Endothelial cell (in vitro differentiated cells): ENCODE data around the gene MCOLN2. TPM values are rescaled to one million over a fixed set of nuclear protein-coding genes. Genes with fewer than 3 reads are reported as not detected.

Source experiments
- DNase-seq: peaks from one replicate; pipeline ENCODE4 v3.0.0; 2021; ENCODE audit warnings: low spot score
- H3K27ac Mint-ChIP-seq: one replicate; pipeline ENCODE4 v1.8.0; 2021; ENCODE audit warnings: mixed read lengths, inconsistent platforms; ENCODE audit not compliant: unreplicated experiment
- H3K27me3 Mint-ChIP-seq: one replicate; pipeline ENCODE4 v1.8.0; 2021; ENCODE audit warnings: mild to moderate bottlenecking, moderate library complexity, mixed read lengths, inconsistent platforms; ENCODE audit not compliant: unreplicated experiment
- H3K36me3 Mint-ChIP-seq: one replicate; pipeline ENCODE4 v1.8.0; 2021; ENCODE audit warnings: mild to moderate bottlenecking, low read depth, mixed read lengths, inconsistent platforms; ENCODE audit not compliant: unreplicated experiment
- H3K4me1 Mint-ChIP-seq: one replicate; pipeline ENCODE4 v1.8.0; 2021; ENCODE audit warnings: mild to moderate bottlenecking, mixed read lengths, inconsistent platforms; ENCODE audit not compliant: unreplicated experiment
- H3K4me3 Mint-ChIP-seq: one replicate; pipeline ENCODE4 v1.8.0; 2021; ENCODE audit warnings: mild to moderate bottlenecking, mixed read lengths, inconsistent platforms; ENCODE audit not compliant: unreplicated experiment
- H3K9me3 Mint-ChIP-seq: one replicate; pipeline ENCODE4 v1.8.0; 2021; ENCODE audit warnings: mixed read lengths, inconsistent platforms; ENCODE audit not compliant: unreplicated experiment
- CTCF ChIP-seq: fragments of 200-600 bp; sonication (generic); IDR thresholded peaks from one replicate; pipeline ENCODE4 v1.5.0; 2021; ENCODE audit warnings: antibody characterized with exemption; ENCODE audit not compliant: unreplicated experiment
- total RNA-seq: library from RNA; stranded (reverse); fragmentation: NEBNext Ultra II Directional; extraction: Animal tissue kit (Norgen Biotek cat#: 25700); gene quantifications from one replicate; pipeline ENCODE4 v1.2.1, GENCODE V29; 2021; ENCODE audit not compliant: unreplicated experiment

MCOLN2 gene
- total RNA-seq, 1 donor from 2014 or later: 0.64 TPM

GRCh38 chr1:84944767-84945486 is 52.0 kb downstream of the MCOLN2 start:
- no peaks in the 10 kb centered on the region for H3K4me1 Mint-ChIP-seq
- H3K27ac Mint-ChIP-seq: no peak overlapping the region
- no peaks in the 10 kb centered on the region for H3K9me3 Mint-ChIP-seq
- no peak overlapping the region for H3K4me3 Mint-ChIP-seq
- TF ChIP-seq CTCF: peak; percentile 81
- peak; percentile 76 for DNase-seq
- H3K27me3 Mint-ChIP-seq: peaks cover 5% of the 10 kb centered on the region
- H3K36me3 Mint-ChIP-seq: no peaks in the 10 kb centered on the region

DNA sequence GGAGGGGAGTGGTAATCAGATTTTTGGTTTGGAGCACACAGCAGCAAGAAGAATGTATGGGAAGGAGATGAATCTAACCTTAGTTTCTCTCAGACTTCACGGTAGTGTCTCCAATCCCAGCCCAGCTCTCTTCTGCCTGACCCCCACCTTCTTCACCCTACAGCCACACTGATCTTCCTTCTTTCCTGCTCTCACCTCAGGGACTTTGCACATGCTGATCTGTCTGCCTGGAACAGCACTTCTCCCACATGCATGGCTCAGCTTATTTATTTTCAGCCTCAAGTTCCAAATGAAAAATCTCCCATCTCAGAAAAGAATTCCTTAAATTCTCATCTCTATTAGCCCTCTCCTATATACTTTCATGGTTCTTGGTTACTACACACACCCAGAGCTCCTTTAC is 55.1 kb downstream of the MCOLN2 start:
- no peak overlapping the region for H3K4me3 Mint-ChIP-seq
- no peaks in the 10 kb centered on the region for H3K36me3 Mint-ChIP-seq
- no peak for TF ChIP-seq CTCF
- H3K4me1 Mint-ChIP-seq: no peaks in the 10 kb centered on the region
- no peak for DNase-seq
- H3K27ac Mint-ChIP-seq: no peak overlapping the region
- no peaks in the 10 kb centered on the region for H3K9me3 Mint-ChIP-seq
- H3K27me3 Mint-ChIP-seq: peaks cover 2% of the 10 kb centered on the region

DNA sequence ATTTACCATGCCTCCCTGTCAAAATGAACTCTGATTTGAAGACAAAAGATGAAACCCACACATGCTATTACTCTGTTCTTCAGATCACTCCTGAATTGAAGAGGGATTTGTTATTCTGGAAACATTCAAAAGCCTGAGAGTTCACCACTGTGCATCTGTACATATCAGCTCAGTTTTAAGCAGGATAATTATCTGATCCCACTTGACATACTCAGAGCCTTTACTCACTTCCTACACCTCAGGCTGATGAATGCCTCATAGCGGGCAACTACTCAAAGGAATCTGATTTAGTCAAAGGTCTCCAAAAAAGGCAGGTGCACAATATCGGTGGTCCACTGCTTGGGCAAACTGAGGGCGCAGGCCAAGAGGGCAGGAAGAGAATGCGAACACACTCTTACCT is 56.4 kb downstream of the MCOLN2 start:
- Mint-ChIP-seq H3K27ac (no peak overlapping the region), H3K27me3 (peaks cover 2% of the 10 kb centered on the region), H3K4me1 (no peaks in the 10 kb centered on the region)

GRCh38 chr1:84939761-84940160 is 57.2 kb downstream of the MCOLN2 start:
- H3K4me3 Mint-ChIP-seq: no peak overlapping the region
- no peak for TF ChIP-seq CTCF
- H3K9me3 Mint-ChIP-seq: no peaks in the 10 kb centered on the region
- H3K36me3 Mint-ChIP-seq: no peaks in the 10 kb centered on the region
- H3K27me3 Mint-ChIP-seq: no peaks in the 10 kb centered on the region
- DNase-seq: no peak
- no peaks in the 10 kb centered on the region for H3K4me1 Mint-ChIP-seq
- H3K27ac Mint-ChIP-seq: no peak overlapping the region

More for the DNA sequence above, 56.4 kb downstream of the MCOLN2 start:
- no peak for TF ChIP-seq CTCF
- H3K36me3 Mint-ChIP-seq: no peaks in the 10 kb centered on the region
- H3K4me3 Mint-ChIP-seq: no peak overlapping the region
- DNase-seq: no peak
- no peaks in the 10 kb centered on the region for H3K9me3 Mint-ChIP-seq

DNA sequence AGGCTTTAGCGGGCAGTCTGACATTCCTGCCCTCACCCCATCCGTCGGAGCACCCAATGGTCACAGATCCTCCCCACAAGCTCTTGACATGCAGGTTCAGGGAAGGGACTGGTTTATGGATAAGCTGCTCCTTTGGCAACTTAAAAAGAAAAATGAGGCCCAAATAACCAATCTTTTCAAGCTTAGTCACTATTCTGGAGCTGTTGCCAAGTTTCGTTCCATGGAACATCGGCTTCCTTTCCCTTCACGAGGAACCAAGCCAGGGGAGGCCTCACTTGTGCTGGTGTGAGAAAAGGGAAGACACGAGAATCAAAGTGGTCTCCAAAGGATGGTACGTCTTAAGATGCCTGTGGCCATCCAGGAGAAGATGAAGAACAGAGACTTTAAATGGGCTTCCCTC is 57.8 kb downstream of the MCOLN2 start:
- no peak overlapping the region for H3K27ac Mint-ChIP-seq
- H3K36me3 Mint-ChIP-seq: no peaks in the 10 kb centered on the region
- H3K4me1 Mint-ChIP-seq: no peaks in the 10 kb centered on the region
- H3K9me3 Mint-ChIP-seq: no peaks in the 10 kb centered on the region
- H3K27me3 Mint-ChIP-seq: no peaks in the 10 kb centered on the region
- DNase-seq: no peak
- TF ChIP-seq CTCF: no peak
- H3K4me3 Mint-ChIP-seq: no peak overlapping the region
